ENCODE results near the gene MACF1. TPM values are rescaled to one million over a fixed set of nuclear protein-coding genes. Genes with fewer than 3 reads are reported as not detected.

Gene MACF1
- total RNA-seq, 1 experiment from 2014 or later = 103 TPM

GRCh38 chr1:39239968-39240367 is 35.5 kb downstream of the MACF1 start:
- H3K27me3 ChIP-seq (ENCODE audit: low read length) = no peaks in the 10 kb centered on the region
- CTCF ChIA-PET = no interaction called here

GRCh38 chr1:39243302-39243701 is 38.8 kb downstream of the MACF1 start:
- H3K9ac ChIP-seq (ENCODE audit: low read length) = no peak overlapping the region
- TF ChIP-seq EZH2 (IDR thresholded peaks at IDR 0.05; ENCODE audit: low read length, unreplicated experiment) = no peak
- TF ChIP-seq, protein P1, sequence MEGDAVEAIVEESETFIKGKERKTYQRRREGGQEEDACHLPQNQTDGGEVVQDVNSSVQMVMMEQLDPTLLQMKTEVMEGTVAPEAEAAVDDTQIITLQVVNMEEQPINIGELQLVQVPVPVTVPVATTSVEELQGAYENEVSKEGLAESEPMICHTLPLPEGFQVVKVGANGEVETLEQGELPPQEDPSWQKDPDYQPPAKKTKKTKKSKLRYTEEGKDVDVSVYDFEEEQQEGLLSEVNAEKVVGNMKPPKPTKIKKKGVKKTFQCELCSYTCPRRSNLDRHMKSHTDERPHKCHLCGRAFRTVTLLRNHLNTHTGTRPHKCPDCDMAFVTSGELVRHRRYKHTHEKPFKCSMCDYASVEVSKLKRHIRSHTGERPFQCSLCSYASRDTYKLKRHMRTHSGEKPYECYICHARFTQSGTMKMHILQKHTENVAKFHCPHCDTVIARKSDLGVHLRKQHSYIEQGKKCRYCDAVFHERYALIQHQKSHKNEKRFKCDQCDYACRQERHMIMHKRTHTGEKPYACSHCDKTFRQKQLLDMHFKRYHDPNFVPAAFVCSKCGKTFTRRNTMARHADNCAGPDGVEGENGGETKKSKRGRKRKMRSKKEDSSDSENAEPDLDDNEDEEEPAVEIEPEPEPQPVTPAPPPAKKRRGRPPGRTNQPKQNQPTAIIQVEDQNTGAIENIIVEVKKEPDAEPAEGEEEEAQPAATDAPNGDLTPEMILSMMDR (conservative IDR thresholded peaks at IDR 0.05; ENCODE audit: low read depth, low read length) = no peak
- TF ChIP-seq EZH2phosphoT487 (IDR thresholded peaks at IDR 0.05; ENCODE audit: borderline replicate concordance, low read length) = no peak

More at GRCh38 chr1:39239968-39240367, 35.5 kb downstream of the MACF1 start:
- H3K4me3 ChIP-seq (ENCODE audit: low read length) = no peak overlapping the region
- POLR2A ChIA-PET (ENCODE audit: unreplicated experiment) = no interaction called here
- H3K27ac ChIP-seq (ENCODE audit: low read length) = no peak overlapping the region
- H3K79me2 ChIP-seq (ENCODE audit: low read length) = no peaks in the 10 kb centered on the region
- no peaks in the 10 kb centered on the region for H4K20me1 ChIP-seq (ENCODE audit: low read length)
- H3K9me3 ChIP-seq (ENCODE audit: low read length) = no peaks in the 10 kb centered on the region
- intact Hi-C loops (cut with micrococcal nuclease) = no loop called here
- no peak overlapping the region for H2AFZ ChIP-seq (ENCODE audit: low read length)
- no peak overlapping the region for H3K9ac ChIP-seq (ENCODE audit: low read length)
- H3K36me3 ChIP-seq (ENCODE audit: low read depth, low read length) = 0 out of 2 replicates have a peak, but pooled peaks cover 3% of the 10 kb centered on the region
- TF ChIP-seq EZH2 (IDR thresholded peaks at IDR 0.05; ENCODE audit: low read length, unreplicated experiment) = no peak
- TF ChIP-seq EZH2phosphoT487 (IDR thresholded peaks at IDR 0.05; ENCODE audit: borderline replicate concordance, low read length) = no peak
- TF ChIP-seq, protein P1 (conservative IDR thresholded peaks at IDR 0.05; ENCODE audit: low read depth, low read length) = no peak
- H3K9me2 ChIP-seq (replicated peaks; ENCODE audit: low read length) = no peaks in the 10 kb centered on the region
- BruUV-seq (replicated peaks) = no TSS peak
- H3K4me1 ChIP-seq (ENCODE audit: insufficient read depth, low read length) = no peaks in the 10 kb centered on the region
- DNase-seq (no peak), ATAC-seq (no peak)
- H3K4me2 ChIP-seq (ENCODE audit: low read length) = no peak overlapping the region
- H3F3A ChIP-seq (ENCODE audit: low read length, unreplicated experiment) = no peaks in the 10 kb centered on the region

DNA sequence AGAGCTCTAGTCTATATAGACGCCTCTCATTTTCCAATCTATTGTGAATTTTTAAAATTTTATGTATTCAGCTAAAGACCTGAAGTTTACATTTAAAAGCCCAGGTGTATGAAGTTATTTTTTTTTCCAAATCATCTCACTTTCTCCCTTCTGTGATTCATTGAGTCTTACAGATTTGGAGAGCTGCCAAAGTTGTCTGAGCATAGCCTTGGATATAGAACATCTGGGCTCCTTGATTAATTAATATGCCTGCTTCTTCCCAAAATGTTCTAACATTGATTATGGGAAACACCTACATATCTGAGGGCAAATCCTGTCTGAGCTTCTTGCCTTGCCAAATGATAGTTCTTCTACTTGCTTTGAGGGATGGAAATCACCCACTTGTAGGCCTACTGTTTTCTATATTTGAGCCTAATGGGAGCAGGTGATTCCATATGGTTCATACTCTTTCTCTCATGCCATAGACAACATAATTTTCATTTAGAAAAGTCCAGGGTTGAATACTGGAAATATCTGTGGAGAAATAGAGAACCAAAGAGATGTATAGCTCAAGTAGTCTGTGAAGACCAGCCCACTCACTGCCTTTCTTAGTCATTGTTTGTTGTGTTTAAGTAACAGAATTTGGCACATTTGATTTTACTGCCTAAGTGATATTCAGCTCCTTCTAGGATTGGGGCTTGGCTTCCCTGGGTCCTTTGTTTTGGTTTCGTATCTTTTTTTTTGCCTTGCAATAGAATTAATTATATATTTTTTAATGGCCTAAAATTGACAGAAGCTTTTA is 46.2 kb downstream of the MACF1 start:
- Histone ChIP-seq H3K9ac (ENCODE audit: low read length) (no peak overlapping the region), H3K4me2 (ENCODE audit: low read length) (no peak overlapping the region), H2AFZ (ENCODE audit: low read length) (no peak overlapping the region), H3K4me3 (ENCODE audit: low read length) (no peak overlapping the region), H3K9me3 (ENCODE audit: low read length) (no peaks in the 10 kb centered on the region), H3K27ac (ENCODE audit: low read length) (no peak overlapping the region), H3K9me2 (replicated peaks; ENCODE audit: low read length) (no peaks in the 10 kb centered on the region), H3K79me2 (ENCODE audit: low read length) (no peaks in the 10 kb centered on the region), H3F3A (ENCODE audit: low read length, unreplicated experiment) (no peaks in the 10 kb centered on the region), H4K20me1 (ENCODE audit: low read length) (no peaks in the 10 kb centered on the region), H3K36me3 (ENCODE audit: low read depth, low read length) (no peaks in the 10 kb centered on the region), H3K4me1 (ENCODE audit: insufficient read depth, low read length) (0 out of 2 replicates have a peak, but pooled peaks cover 3% of the 10 kb centered on the region), H3K27me3 (ENCODE audit: low read length) (no peaks in the 10 kb centered on the region)
- ChIA-PET POLR2A (ENCODE audit: unreplicated experiment) (no interaction called here), CTCF (interaction anchor here (0.6 kb wide), 1 partner anchor 103 kb away, joined by 8 read pairs; no protein-coding TSS in a partner anchor)
- intact Hi-C loops (cut with micrococcal nuclease) = no loop called here
- DNase-seq (peak; percentile 37), ATAC-seq (0 out of 2 replicates have a peak, but pooled peaks have one; percentile 38)
- no TSS peak for BruUV-seq (replicated peaks)
- TF ChIP-seq, protein P1 (conservative IDR thresholded peaks at IDR 0.05; ENCODE audit: low read depth, low read length) = no peak
- TF ChIP-seq EZH2phosphoT487 (IDR thresholded peaks at IDR 0.05; ENCODE audit: borderline replicate concordance, low read length) (no peak), EZH2 (IDR thresholded peaks at IDR 0.05; ENCODE audit: low read length, unreplicated experiment) (no peak)

More at GRCh38 chr1:39243302-39243701, 38.8 kb downstream of the MACF1 start:
- Histone ChIP-seq H3K9me2 (replicated peaks; ENCODE audit: low read length) (no peaks in the 10 kb centered on the region), H3K9me3 (ENCODE audit: low read length) (no peaks in the 10 kb centered on the region), H3K36me3 (ENCODE audit: low read depth, low read length) (no peaks in the 10 kb centered on the region), H3K4me3 (ENCODE audit: low read length) (no peak overlapping the region), H2AFZ (ENCODE audit: low read length) (no peak overlapping the region), H4K20me1 (ENCODE audit: low read length) (no peaks in the 10 kb centered on the region), H3K27ac (ENCODE audit: low read length) (no peak overlapping the region), H3K79me2 (ENCODE audit: low read length) (no peaks in the 10 kb centered on the region), H3K27me3 (ENCODE audit: low read length) (no peaks in the 10 kb centered on the region), H3K4me2 (ENCODE audit: low read length) (no peak overlapping the region), H3F3A (ENCODE audit: low read length, unreplicated experiment) (no peaks in the 10 kb centered on the region), H3K4me1 (ENCODE audit: insufficient read depth, low read length) (no peaks in the 10 kb centered on the region)
- DNase-seq = no peak
- intact Hi-C loops (cut with micrococcal nuclease) = no loop called here
- no peak for ATAC-seq
- ChIA-PET POLR2A (ENCODE audit: unreplicated experiment) (no interaction called here), CTCF (no interaction called here)
- no TSS peak for BruUV-seq (replicated peaks)

Measured in PC-3 (cell line).